ENCODE data around the gene FSCB. TPM values are rescaled to one million over a fixed set of nuclear protein-coding genes. Genes with fewer than 3 reads are reported as not detected.

Gene FSCB
- total RNA-seq, 3 donors from 2014 or later, result not detected

- ATAC-seq, result no peak
- no peaks in the 10 kb centered on the region for H3K4me1 ChIP-seq (ENCODE audit: low read depth)
- TF ChIP-seq CTCF (IDR thresholded peaks at IDR 0.05), result no peak
- DNase-seq, result no peak
- intact Hi-C loops (cut with DNase I, micrococcal nuclease), result no loop called here
- no peaks in the 10 kb centered on the region for H3K9me3 ChIP-seq
- H3K36me3 ChIP-seq (ENCODE audit: low read depth), result no peaks in the 10 kb centered on the region
- H3K4me3 ChIP-seq, result no peak overlapping the region
These were observed 1.8 kb upstream of the FSCB start for GRCh38 chr14:44508834-44509233.

- Histone ChIP-seq H3K36me3 (ENCODE audit: low read depth) (no peaks in the 10 kb centered on the region), H3K4me1 (ENCODE audit: low read depth) (no peaks in the 10 kb centered on the region), H3K4me3 (no peak overlapping the region), H3K9me3 (no peaks in the 10 kb centered on the region)
- peak in 2 of 3 donors; percentile 28 to 29 for DNase-seq
- peak; percentile 27 for ATAC-seq
- intact Hi-C loops (cut with DNase I, micrococcal nuclease), result no loop called here
- TF ChIP-seq CTCF (IDR thresholded peaks at IDR 0.05), result no peak
These were observed 1.5 kb downstream of the FSCB start for GRCh38 chr14:44505588-44505987.

- DNase-seq, result no peak
- Histone ChIP-seq H3K4me3 (no peak overlapping the region), H3K36me3 (ENCODE audit: low read depth) (no peaks in the 10 kb centered on the region), H3K9me3 (no peaks in the 10 kb centered on the region), H3K4me1 (ENCODE audit: low read depth) (no peaks in the 10 kb centered on the region)
- ATAC-seq, result no peak
- no peak for TF ChIP-seq CTCF (IDR thresholded peaks at IDR 0.05)
- intact Hi-C loops (cut with DNase I, micrococcal nuclease), result no loop called here
These were observed 9.9 kb downstream of the FSCB start for GRCh38 chr14:44497148-44497547.

GRCh38 chr14:44494137-44494536 is 12.9 kb downstream of the FSCB start:
- intact Hi-C loops (cut with DNase I, micrococcal nuclease), result no loop called here
- no peak for DNase-seq

GRCh38 chr14:44490966-44491365 is 16.1 kb downstream of the FSCB start:
- no peaks in the 10 kb centered on the region for H3K4me1 ChIP-seq (ENCODE audit: low read depth)
- DNase-seq, result no peak
- no peak for ATAC-seq
- H3K36me3 ChIP-seq (ENCODE audit: low read depth), result no peaks in the 10 kb centered on the region
- no peak overlapping the region for H3K4me3 ChIP-seq
- no peaks in the 10 kb centered on the region for H3K9me3 ChIP-seq
- intact Hi-C loops (cut with DNase I, micrococcal nuclease), result no loop called here
- TF ChIP-seq CTCF (IDR thresholded peaks at IDR 0.05), result no peak

More at GRCh38 chr14:44494137-44494536, 12.9 kb downstream of the FSCB start:
- Histone ChIP-seq H3K4me3 (no peak overlapping the region), H3K36me3 (ENCODE audit: low read depth) (no peaks in the 10 kb centered on the region), H3K9me3 (no peaks in the 10 kb centered on the region), H3K4me1 (ENCODE audit: low read depth) (no peaks in the 10 kb centered on the region)
- no peak for ATAC-seq
- TF ChIP-seq CTCF (IDR thresholded peaks at IDR 0.05), result no peak

GRCh38 chr14:44477953-44478352 is 29.1 kb downstream of the FSCB start:
- Histone ChIP-seq H3K4me3 (no peak overlapping the region), H3K4me1 (ENCODE audit: low read depth) (no peaks in the 10 kb centered on the region), H3K36me3 (ENCODE audit: low read depth) (no peaks in the 10 kb centered on the region), H3K9me3 (no peaks in the 10 kb centered on the region)
- no peak for DNase-seq
- TF ChIP-seq CTCF (IDR thresholded peaks at IDR 0.05), result no peak
- intact Hi-C loops (cut with DNase I, micrococcal nuclease), result no loop called here
- no peak for ATAC-seq

All from mucosa of descending colon (tissue), 3 donors.